GM11168 (cell line): ENCODE results near the gene LSM14B.

Source experiments
- in situ Hi-C: fragments of 300-500 bp; cut with MboI; formaldehyde crosslinking; loops from one replicate; pipeline ENCODE4 v1.12.0; 2022; ENCODE audit warnings: low sequenced_read_pairs; ENCODE audit not compliant: unreplicated experiment

LSM14B gene

GRCh38 chr20:62176866-62177265, 54.6 kb downstream of the LSM14B start:
- in situ Hi-C loops: no loop called here

GRCh38 chr20:62177307-62177706, 55.0 kb downstream of the LSM14B start:
- in situ Hi-C loops: no loop called here

- in situ Hi-C loops: no loop called here
Measured at GRCh38 chr20:62178316-62179161, 56.3 kb downstream of the LSM14B start.

- in situ Hi-C loops: no loop called here
Measured at GRCh38 chr20:62179162-62179504, 56.9 kb downstream of the LSM14B start.

- in situ Hi-C loops: no loop called here
Measured at GRCh38 chr20:62181808-62182207, 59.5 kb downstream of the LSM14B start.

- in situ Hi-C loops: no loop called here
Measured at GRCh38 chr20:62182469-62183425, 60.5 kb downstream of the LSM14B start, which contains the start of gene MTG2. Gene MTG2, plus strand, starts transcription at chr20:62183028. Its CDS starts 10,393 bp downstream, at chr20:62193421.

GRCh38 chr20:62183426-62184142, 61.3 kb downstream of the LSM14B start:
- in situ Hi-C loops: no loop called here
